Keratinocyte (primary cell): Measurements from ENCODE around the gene MAN1C1. TPM values are rescaled to one million over a fixed set of nuclear protein-coding genes. Genes with fewer than 3 reads are reported as not detected.

Experiments used
- DNase-seq: peaks from one replicate; pipeline ENCODE4 v3.0.0-alpha.2; 2011; ENCODE audit warnings: low read depth, missing footprints, low spot score
- FAIRE-seq: peaks from 2 replicates; lab custom pipeline; 2011; peaks lifted over from hg19 to GRCh38; lab: Jason Lieb, UNC
- H2AFZ ChIP-seq: 2 replicates; pipeline ENCODE4 v1.6.0; 2012; ENCODE audit warnings: low read length, control low read depth, inconsistent platforms; ENCODE audit not compliant: control insufficient read depth
- H3K27ac ChIP-seq: 2 replicates; pipeline ENCODE4 v1.5.1; 2011; ENCODE audit warnings: low read length; ENCODE audit not compliant: control insufficient read depth, insufficient read depth
- H3K27me3 ChIP-seq: 3 replicates; pipeline ENCODE4 v1.6.0; 2011; ENCODE audit warnings: low read length; ENCODE audit not compliant: control insufficient read depth, insufficient read depth; ENCODE audit errors: extremely low read depth
- H3K36me3 ChIP-seq, 2 experiments: 2 replicates in 1 of 2; 3 replicates in 1 of 2; pipeline ENCODE4 v1.5.1; 2011; ENCODE audit warnings: low read length in 2 of 2, mild to moderate bottlenecking in 1 of 2; ENCODE audit not compliant: control insufficient read depth in 2 of 2, insufficient read depth in 2 of 2; ENCODE audit errors: extremely low read depth in 1 of 2
- H3K4me1 ChIP-seq: 3 replicates; pipeline ENCODE4 v1.5.1; 2011; ENCODE audit warnings: low read length; ENCODE audit not compliant: control insufficient read depth, insufficient read depth; ENCODE audit errors: extremely low read depth
- H3K4me2 ChIP-seq: 3 replicates; pipeline ENCODE4 v1.6.0; 2011; ENCODE audit warnings: low read depth, low read length; ENCODE audit not compliant: control insufficient read depth, insufficient read depth; ENCODE audit errors: extremely low read depth
- H3K4me3 ChIP-seq, 3 experiments: fragments of 200-600 bp in 1 of 3; sonication (generic) in 1 of 3; 2 replicates in 2 of 3; 3 replicates in 1 of 3; pipeline ENCODE4 v1.5.1; 2011 to 2016; ENCODE audit warnings: low read length in 3 of 3, mild to moderate bottlenecking in 3 of 3, control low read depth in 2 of 3, inconsistent platforms in 1 of 3, low read depth in 1 of 3, mixed read lengths in 1 of 3, mixed run types in 1 of 3, moderate library complexity in 1 of 3; ENCODE audit not compliant: control insufficient read depth in 2 of 3, insufficient read depth in 2 of 3; ENCODE audit errors: extremely low read depth in 1 of 3
- H3K79me2 ChIP-seq: 2 replicates; pipeline ENCODE4 v1.6.0; 2012; ENCODE audit warnings: low read length; ENCODE audit not compliant: control insufficient read depth, insufficient read depth
- H3K9ac ChIP-seq: 3 replicates; pipeline ENCODE4 v1.6.0; 2011; ENCODE audit warnings: low read length; ENCODE audit not compliant: control insufficient read depth, insufficient read depth; ENCODE audit errors: extremely low read depth
- H3K9me1 ChIP-seq: 3 replicates; pipeline ENCODE4 v1.6.0; 2011; ENCODE audit warnings: low read length; ENCODE audit not compliant: control insufficient read depth, insufficient read depth; ENCODE audit errors: extremely low read depth
- H3K9me3 ChIP-seq: 2 replicates; pipeline ENCODE4 v1.5.1; 2012; ENCODE audit warnings: low read depth, low read length; ENCODE audit not compliant: control insufficient read depth
- H4K20me1 ChIP-seq: 3 replicates; pipeline ENCODE4 v1.6.0; 2011; ENCODE audit warnings: low read length; ENCODE audit not compliant: control insufficient read depth, insufficient read depth; ENCODE audit errors: extremely low read depth
- CTCF ChIP-seq, 3 experiments: IDR thresholded peaks in 1 of 3; conservative IDR thresholded peaks in 1 of 3; optimal IDR thresholded peaks in 1 of 3; 2 replicates in 2 of 3; 3 replicates in 1 of 3; pipeline versions ENCODE3 to v1.5.1; 2011; ENCODE audit warnings: low read length in 3 of 3, mild to moderate bottlenecking in 3 of 3, moderate library complexity in 2 of 3, control low read depth in 1 of 3, inconsistent platforms in 1 of 3; ENCODE audit not compliant: insufficient read depth in 2 of 3; ENCODE audit errors: extremely low read depth in 1 of 3
- EZH2 ChIP-seq: IDR thresholded peaks from one replicate; pipeline ENCODE4 v1.6.1; 2012; ENCODE audit warnings: inconsistent platforms, mild to moderate bottlenecking, low read length, moderate library complexity
- dilution Hi-C: fragments of 300-500 bp; cut with MboI; formaldehyde crosslinking; loops from one replicate; pipeline ENCODE4 v1.7.0; 2020; ENCODE audit warnings: low sequenced_read_pairs; ENCODE audit not compliant: extremely low pct_ligation_motif_present
- polyA plus RNA-seq, 5 experiments: library from polyadenylated mRNA; depleted of rRNA in 3 of 5; stranded (reverse) in 3 of 5; stranded (forward) in 1 of 5; unstranded in 1 of 5; fragments of >200 nt; gene quantifications; 1 replicate in 1 of 5; 2 replicates in 3 of 5; 3 replicates in 1 of 5; pipeline versions ENCODE4 v1.2.1 to v1.2.3, GENCODE V29; 2011 to 2012; ENCODE audit warnings: missing spikeins in 2 of 5, low read depth in 1 of 5, low replicate concordance in 1 of 5

MAN1C1 gene
- polyA plus RNA-seq, 1 donor (not counting 4 experiments of a cell fraction or from before 2014, with no cell fraction given) = 0.07 TPM

GRCh38 chr1:25691211-25691610 is 74.6 kb downstream of the MAN1C1 start:
- DNase-seq (no peak), FAIRE-seq (no peak)
- H3K27me3 ChIP-seq = peaks cover 16% of the 10 kb centered on the region
- H4K20me1 ChIP-seq = no peaks in the 10 kb centered on the region
- H3K36me3 ChIP-seq = no peaks in the 10 kb centered on the region
- dilution Hi-C loops = no loop called here
- H3K9me3 ChIP-seq = no peaks in the 10 kb centered on the region
- H3K4me2 ChIP-seq = no peak overlapping the region
- peaks cover 16% of the 10 kb centered on the region for H3K4me1 ChIP-seq
- H3K9me1 ChIP-seq = no peaks in the 10 kb centered on the region
- no peak overlapping the region for H3K4me3 ChIP-seq
- H3K79me2 ChIP-seq = no peaks in the 10 kb centered on the region
- no peak overlapping the region for H3K9ac ChIP-seq
- H3K27ac ChIP-seq = no peak overlapping the region
- H2AFZ ChIP-seq = no peak overlapping the region
- TF ChIP-seq EZH2 (no peak), CTCF (optimal IDR thresholded peaks at IDR 0.05 in 1 of 3, IDR thresholded peaks at IDR 0.05 in 1 of 3, conservative IDR thresholded peaks at IDR 0.05 in 1 of 3; ENCODE audit: extremely low read depth in 1 of 3, insufficient read depth in 2 of 3, low read length in 3 of 3) (no peak)

DNA sequence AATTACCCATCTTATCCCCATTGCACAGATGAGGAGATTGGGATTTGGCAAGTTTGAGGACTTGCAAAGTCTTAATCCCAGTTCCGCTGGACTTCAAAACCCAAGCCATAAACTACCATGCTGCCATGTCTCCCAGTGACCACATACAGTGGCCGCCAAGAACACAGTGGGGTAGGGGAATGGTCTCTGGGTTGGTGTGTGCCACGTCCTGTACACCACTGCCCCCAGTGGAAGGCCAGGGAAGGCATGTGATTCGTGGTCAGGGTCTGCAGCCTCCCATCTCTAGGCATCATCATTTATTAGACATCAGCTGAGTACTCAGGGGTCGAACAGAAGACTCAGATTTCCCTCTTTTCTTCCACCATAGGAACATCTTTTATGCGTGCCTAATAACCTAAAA is 76.0 kb downstream of the MAN1C1 start:
- no peak for TF ChIP-seq EZH2
- peak; percentile 49 to 68 (median 50) for TF ChIP-seq CTCF (optimal IDR thresholded peaks at IDR 0.05 in 1 of 3, IDR thresholded peaks at IDR 0.05 in 1 of 3, conservative IDR thresholded peaks at IDR 0.05 in 1 of 3; ENCODE audit: extremely low read depth in 1 of 3, insufficient read depth in 2 of 3, low read length in 3 of 3)
- H3K4me2 ChIP-seq = no peak overlapping the region
- dilution Hi-C loops = no loop called here
- H3K9ac ChIP-seq = no peak overlapping the region
- no peaks in the 10 kb centered on the region for H3K79me2 ChIP-seq
- FAIRE-seq (no peak), DNase-seq (no peak)
- no peaks in the 10 kb centered on the region for H3K36me3 ChIP-seq
- H3K27me3 ChIP-seq = peaks cover 12% of the 10 kb centered on the region
- no peak overlapping the region for H3K27ac ChIP-seq
- H3K4me3 ChIP-seq = no peak overlapping the region
- no peak overlapping the region for H2AFZ ChIP-seq
- no peaks in the 10 kb centered on the region for H3K9me1 ChIP-seq
- no peaks in the 10 kb centered on the region for H4K20me1 ChIP-seq
- H3K9me3 ChIP-seq = no peaks in the 10 kb centered on the region
- H3K4me1 ChIP-seq = peaks cover 27% of the 10 kb centered on the region
